CD14-positive monocyte (primary cell): ENCODE data around the gene FAM98B. TPM values are rescaled to one million over a fixed set of nuclear protein-coding genes. Genes with fewer than 3 reads are reported as not detected.

Source experiments
- DNase-seq, 3 donors: peaks; one replicate each; pipeline ENCODE4 v3.0.0-alpha.2; 2011 to 2022
- H2AFZ ChIP-seq: 2 replicates; pipeline ENCODE4 v1.6.0; 2012; ENCODE audit warnings: mild to moderate bottlenecking, low read depth, low read length, inconsistent platforms; ENCODE audit not compliant: insufficient read depth, poor library complexity, severe bottlenecking
- H3K27ac ChIP-seq, 2 donors: 1 replicate in 1 of 2; 2 replicates in 1 of 2; pipeline ENCODE4 v1.5.1; 2012 to 2013; ENCODE audit warnings: low read length in 2 of 2, control low read depth in 1 of 2, inconsistent platforms in 1 of 2, low read depth in 1 of 2, mild to moderate bottlenecking in 1 of 2
- H3K27me3 ChIP-seq, 2 donors: one replicate each; pipeline versions ENCODE4 v1.6.0 to v1.6.1; 2011 to 2013; ENCODE audit warnings: low read length in 2 of 2; ENCODE audit not compliant: control insufficient read depth in 2 of 2, insufficient read depth in 2 of 2
- H3K36me3 ChIP-seq, 2 donors: replicated peaks in 1 of 2; 1 replicate in 1 of 2; 2 replicates in 1 of 2; pipeline versions ENCODE4 v1.5.1 to v1.6.1; 2012 to 2013; ENCODE audit warnings: low read length in 2 of 2, control low read depth in 1 of 2, inconsistent platforms in 1 of 2, mild to moderate bottlenecking in 1 of 2; ENCODE audit not compliant: insufficient read depth in 2 of 2, control insufficient read depth in 1 of 2
- H3K4me1 ChIP-seq, 2 donors: 1 replicate in 1 of 2; 2 replicates in 1 of 2; pipeline versions ENCODE4 v1.5.1 to v1.6.1; 2012 to 2013; ENCODE audit warnings: low read length in 2 of 2, control low read depth in 1 of 2, inconsistent platforms in 1 of 2, mild to moderate bottlenecking in 1 of 2, moderate library complexity in 1 of 2; ENCODE audit not compliant: insufficient read depth in 2 of 2, control insufficient read depth in 1 of 2
- H3K4me2 ChIP-seq: replicated peaks from 2 replicates; pipeline ENCODE3; 2012; ENCODE audit warnings: low read length, moderate library complexity, mild to moderate bottlenecking; ENCODE audit not compliant: poor library complexity, severe bottlenecking; ENCODE audit errors: extremely low read depth
- H3K4me3 ChIP-seq, 3 experiments: fragments of 200-600 bp in 1 of 3; sonication (generic) in 1 of 3; replicated peaks in 1 of 3; 1 replicate in 2 of 3; 2 replicates in 1 of 3; pipeline ENCODE4 v1.5.1; 2011 to 2013; ENCODE audit warnings: low read length in 3 of 3, mild to moderate bottlenecking in 3 of 3, control low read depth in 2 of 3, low read depth in 2 of 3, inconsistent platforms in 1 of 3, moderate library complexity in 1 of 3
- H3K79me2 ChIP-seq: 2 replicates; pipeline ENCODE4 v1.6.0; 2012; ENCODE audit warnings: mild to moderate bottlenecking, control low read depth, inconsistent platforms, low read length, moderate library complexity; ENCODE audit not compliant: insufficient read depth
- H3K9ac ChIP-seq: 2 replicates; pipeline ENCODE4 v1.6.0; 2017; ENCODE audit warnings: low read length, mild to moderate bottlenecking; ENCODE audit not compliant: insufficient read depth, poor library complexity, severe bottlenecking
- H3K9me3 ChIP-seq, 2 donors: replicated peaks in 1 of 2; 1 replicate in 1 of 2; 2 replicates in 1 of 2; pipeline versions ENCODE4 v1.5.1 to v1.6.1; 2012 to 2013; ENCODE audit warnings: low read length in 2 of 2, control low read depth in 1 of 2; ENCODE audit not compliant: control insufficient read depth in 1 of 2, insufficient read depth in 1 of 2
- H4K20me1 ChIP-seq: 2 replicates; pipeline ENCODE4 v1.6.0; 2012; ENCODE audit warnings: mild to moderate bottlenecking, low read length, control low read depth, moderate library complexity; ENCODE audit not compliant: insufficient read depth
- H3K27ac Mint-ChIP-seq, 7 donors: one replicate each; pipeline ENCODE4 v1.8.0; 2020; ENCODE audit warnings: mild to moderate bottlenecking in 7 of 7, mixed read lengths in 7 of 7, moderate library complexity in 6 of 7, inconsistent platforms in 2 of 7
- H3K27me3 Mint-ChIP-seq, 3 donors: one replicate each; pipeline ENCODE4 v1.8.0; 2021 to 2022; ENCODE audit warnings: low read depth in 3 of 3, mild to moderate bottlenecking in 3 of 3, mixed read lengths in 3 of 3, moderate library complexity in 3 of 3, inconsistent platforms in 1 of 3
- H3K36me3 Mint-ChIP-seq, 2 donors: one replicate each; pipeline ENCODE4 v1.8.0; 2020; ENCODE audit warnings: mixed read lengths in 2 of 2, inconsistent platforms in 1 of 2, mild to moderate bottlenecking in 1 of 2
- H3K4me1 Mint-ChIP-seq: one replicate; pipeline ENCODE4 v1.8.0; 2020; ENCODE audit warnings: mild to moderate bottlenecking, mixed read lengths
- H3K4me3 Mint-ChIP-seq, 2 donors: one replicate each; pipeline ENCODE4 v1.8.0; 2020; ENCODE audit warnings: mild to moderate bottlenecking in 2 of 2, mixed read lengths in 2 of 2, moderate library complexity in 1 of 2
- H3K9me3 Mint-ChIP-seq, 7 donors: one replicate each; pipeline ENCODE4 v1.8.0; 2020 to 2022; ENCODE audit warnings: mixed read lengths in 7 of 7, mild to moderate bottlenecking in 6 of 7, moderate library complexity in 6 of 7, inconsistent platforms in 2 of 7
- WGBS: methylation state at CpG from one replicate; pipeline ENCODE4 v1.1.5; 2013; ENCODE audit warnings: missing lambda C conversion rate; ENCODE audit not compliant: insufficient coverage; 5-methylcytosine and 5-hydroxymethylcytosine counted together
- intact Hi-C, 2 donors: fragments of 100-400 bp; cut with micrococcal nuclease; formaldehyde crosslinking; loops; one replicate each; pipeline versions ENCODE4 v1.15.0 to v1.15.1; 2023
- polyA plus RNA-seq, 3 donors: library from polyadenylated mRNA; depleted of rRNA in 1 of 3; unstranded in 2 of 3; stranded (reverse) in 1 of 3; fragments of 300-500 nt in 2 of 3; fragments of >200 nt in 1 of 3; fragmentation: Illumina TruSeq in 2 of 3; gene quantifications; 1 replicate in 2 of 3; 2 replicates in 1 of 3; pipeline ENCODE4 v1.2.3, GENCODE V29; 2012 to 2021
- TF ChIP-seq, protein P1 (sequence below): fragments of 200-600 bp; IDR thresholded peaks from one replicate; pipeline ENCODE4 v1.8.0; 2022; ENCODE audit warnings: antibody characterized with exemption, mild to moderate bottlenecking

FAM98B gene
- polyA plus RNA-seq, 3 donors, result 0.41 to 1.3 (median 0.69) TPM

DNA sequence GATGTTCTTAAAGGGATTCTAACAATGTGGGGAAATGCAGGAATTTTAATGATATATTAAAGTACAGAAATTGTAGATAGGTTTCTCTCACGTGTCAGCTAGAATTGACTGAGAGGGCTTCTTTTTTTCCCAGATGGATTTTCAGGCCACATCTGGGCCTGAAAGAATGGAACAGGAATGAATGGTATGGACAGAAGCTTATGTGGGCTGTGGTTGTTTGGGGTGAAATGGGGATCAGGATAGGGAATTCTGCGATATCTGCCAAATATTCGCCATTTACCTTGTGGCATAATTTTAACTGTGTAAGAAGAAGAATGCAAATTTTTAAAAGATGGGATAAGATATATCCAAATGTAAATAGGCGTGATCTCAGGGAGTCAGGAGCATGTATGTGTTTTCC, 45.4 kb upstream of the FAM98B start:
- H3K4me1 Mint-ChIP-seq, result peaks cover 9% of the 10 kb centered on the region

DNA sequence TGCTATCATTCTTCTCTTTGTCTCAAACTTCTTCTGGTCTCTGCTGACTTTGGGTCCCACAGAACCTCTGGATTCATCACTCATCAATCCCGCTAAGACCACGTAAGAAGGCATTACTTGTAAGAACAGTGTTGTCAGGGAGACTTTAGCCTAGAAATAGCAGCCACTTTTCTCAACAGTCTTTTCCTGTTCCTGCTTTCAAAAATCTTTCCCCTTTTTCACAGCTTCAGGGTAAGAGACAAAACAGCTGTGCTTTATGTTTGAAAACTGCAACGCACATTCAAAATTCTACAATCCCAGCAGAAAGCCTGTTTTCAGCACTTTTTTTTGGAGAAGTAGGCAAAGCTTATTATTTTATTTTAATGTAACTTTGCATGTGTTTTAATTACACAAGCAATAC, 42.0 kb upstream of the FAM98B start:
- intact Hi-C loops, result no loop called here
- no peaks in the 10 kb centered on the region for H3K36me3 Mint-ChIP-seq
- H3K4me1 Mint-ChIP-seq, result peaks cover 9% of the 10 kb centered on the region
- H3K79me2 ChIP-seq, result no peaks in the 10 kb centered on the region
- H3K27ac ChIP-seq, result no peak overlapping the region
- H3K4me1 ChIP-seq, result no peaks in the 10 kb centered on the region
- H3K9me3 ChIP-seq, result no peaks in the 10 kb centered on the region
- H3K27ac Mint-ChIP-seq, result no peak overlapping the region
- no peak overlapping the region for H3K4me3 ChIP-seq
- H4K20me1 ChIP-seq, result no peaks in the 10 kb centered on the region
- H3K27me3 ChIP-seq, result no peaks in the 10 kb centered on the region
- no peak overlapping the region for H3K4me3 Mint-ChIP-seq
- TF ChIP-seq, protein P1, sequence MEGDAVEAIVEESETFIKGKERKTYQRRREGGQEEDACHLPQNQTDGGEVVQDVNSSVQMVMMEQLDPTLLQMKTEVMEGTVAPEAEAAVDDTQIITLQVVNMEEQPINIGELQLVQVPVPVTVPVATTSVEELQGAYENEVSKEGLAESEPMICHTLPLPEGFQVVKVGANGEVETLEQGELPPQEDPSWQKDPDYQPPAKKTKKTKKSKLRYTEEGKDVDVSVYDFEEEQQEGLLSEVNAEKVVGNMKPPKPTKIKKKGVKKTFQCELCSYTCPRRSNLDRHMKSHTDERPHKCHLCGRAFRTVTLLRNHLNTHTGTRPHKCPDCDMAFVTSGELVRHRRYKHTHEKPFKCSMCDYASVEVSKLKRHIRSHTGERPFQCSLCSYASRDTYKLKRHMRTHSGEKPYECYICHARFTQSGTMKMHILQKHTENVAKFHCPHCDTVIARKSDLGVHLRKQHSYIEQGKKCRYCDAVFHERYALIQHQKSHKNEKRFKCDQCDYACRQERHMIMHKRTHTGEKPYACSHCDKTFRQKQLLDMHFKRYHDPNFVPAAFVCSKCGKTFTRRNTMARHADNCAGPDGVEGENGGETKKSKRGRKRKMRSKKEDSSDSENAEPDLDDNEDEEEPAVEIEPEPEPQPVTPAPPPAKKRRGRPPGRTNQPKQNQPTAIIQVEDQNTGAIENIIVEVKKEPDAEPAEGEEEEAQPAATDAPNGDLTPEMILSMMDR, result no peak
- no peaks in the 10 kb centered on the region for H3K36me3 ChIP-seq
- peak overlapping the region; percentile 40 for H2AFZ ChIP-seq
- H3K27me3 Mint-ChIP-seq, result peaks cover 1 to 5% (median 3%) of the 10 kb centered on the region in 3 donors
- H3K9me3 Mint-ChIP-seq, result no peaks in the 10 kb centered on the region
- DNase-seq, result no peak
- no peak overlapping the region for H3K9ac ChIP-seq
- H3K4me2 ChIP-seq, result no peak overlapping the region
- WGBS, result no CpG with 5 or more reads among the region's 3 CpGs

More for the DNA sequence above, 45.4 kb upstream of the FAM98B start:
- Mint-ChIP-seq H3K27ac (no peak overlapping the region), H3K27me3 (peaks cover 0 to 5% (median 3%) of the 10 kb centered on the region in 3 donors), H3K4me3 (no peak overlapping the region), H3K36me3 (no peaks in the 10 kb centered on the region), H3K9me3 (no peaks in the 10 kb centered on the region)
- H3K9ac ChIP-seq, result no peak overlapping the region
- H3K4me3 ChIP-seq, result no peak overlapping the region
- no peaks in the 10 kb centered on the region for H3K36me3 ChIP-seq
- no peaks in the 10 kb centered on the region for H3K9me3 ChIP-seq
- H3K27ac ChIP-seq, result no peak overlapping the region
- TF ChIP-seq, protein P1, result no peak
- intact Hi-C loops, result no loop called here
- H4K20me1 ChIP-seq, result no peaks in the 10 kb centered on the region
- WGBS, result 93% methylated on average over 3 of the region's 4 CpGs
- no peaks in the 10 kb centered on the region for H3K79me2 ChIP-seq
- no peaks in the 10 kb centered on the region for H3K4me1 ChIP-seq
- H3K4me2 ChIP-seq, result no peak overlapping the region
- H2AFZ ChIP-seq, result no peak overlapping the region
- no peaks in the 10 kb centered on the region for H3K27me3 ChIP-seq
- no peak for DNase-seq
